22Rv1 (cell line): Measurements from ENCODE around the gene WNK4.
"Not testable (repeated sequence)": the region's sequence is repeated elsewhere in the genome, so short reads cannot be mapped to it uniquely, and the experiment has no call there.

Experiments used
- CTCF ChIP-seq: fragments of 450-650 bp; IDR thresholded peaks from 2 replicates; pipeline ENCODE4 v1.5.1; 2017; ENCODE audit warnings: mild to moderate bottlenecking
- ZFX ChIP-seq: fragments of 450-650 bp; IDR thresholded peaks from 2 replicates; pipeline ENCODE4 v1.6.1; 2017; ENCODE audit warnings: antibody characterized with exemption, borderline replicate concordance

DNA sequence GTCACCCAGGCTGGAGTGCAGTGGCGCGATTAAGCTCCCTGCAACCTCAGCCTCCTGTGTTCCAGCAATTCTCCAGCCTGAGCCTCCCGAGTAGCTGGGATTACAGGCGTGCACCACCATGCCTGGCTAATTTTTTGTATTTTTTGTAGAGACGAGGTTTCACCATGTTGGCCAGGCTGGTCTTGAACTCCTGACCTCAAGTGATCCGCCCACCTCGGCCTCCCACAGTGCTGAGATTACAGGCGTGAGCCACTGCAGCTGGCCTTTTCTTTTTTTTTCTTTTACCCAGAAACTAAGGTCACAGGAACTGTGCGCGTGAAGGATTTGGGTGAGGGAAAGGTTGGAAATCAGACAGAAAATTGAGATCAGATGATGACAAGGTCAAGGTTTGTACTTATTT lies 10.4 kb upstream of the WNK4 start:
- not testable (repeated sequence) for TF ChIP-seq ZFX, CTCF
